ENCODE results near the gene RNMT.

Gene RNMT

GRCh38 chr18:13813271-13813849 lies 86.9 kb downstream of the RNMT start:
- DNase-seq = peak; percentile 54

All from NCI-H1105 treated with DMSO at 0.1 percent for 48 hours (cell line).